IMR-90 (cell line): ENCODE data around the gene FER. TPM values are rescaled to one million over a fixed set of nuclear protein-coding genes. Genes with fewer than 3 reads are reported as not detected.

ENCODE experiments used
- ATAC-seq: fragments of 200-7000 bp; cut with Tn5 transposase; 2 replicates; pipeline ENCODE4 v1.9.1; 2020; ENCODE audit warnings: low read depth, mild to moderate bottlenecking, moderate library complexity
- BruUV-seq: library from RNA; stranded (reverse); fragments of 400-500 nt; replicated peaks from 2 replicates; lab custom pipeline; 2021; lab: Mats Ljungman, UMichigan
- CTCF ChIA-PET: fragments of 300-600 bp; formaldehyde crosslinking; extraction: SDS; loops from one replicate; lab custom pipeline; 2021; ENCODE audit warnings: antibody characterized with exemption; lab: Yijun Ruan, JAX
- POLR2A ChIA-PET: fragments of 300-600 bp; sonication (Branson Sonifier 250); formaldehyde crosslinking; loops from one replicate; lab custom pipeline; 2022; ENCODE audit warnings: antibody characterized with exemption; ENCODE audit not compliant: unreplicated experiment; lab: Charles Lee
- DNase-seq: peaks from one replicate; pipeline ENCODE4 v3.0.0; 2013
- H2AFZ ChIP-seq: replicated peaks from 2 replicates; pipeline ENCODE3; 2013; ENCODE audit warnings: low read length, mild to moderate bottlenecking; ENCODE audit not compliant: poor library complexity
- H2AK5ac ChIP-seq: 2 replicates; pipeline ENCODE4 v1.6.1; 2013; ENCODE audit warnings: low read depth, low read length, inconsistent platforms
- H2AK9ac ChIP-seq: replicated peaks from 2 replicates; pipeline ENCODE3; 2013; ENCODE audit warnings: mild to moderate bottlenecking, low read depth, low read length, moderate library complexity; ENCODE audit not compliant: poor library complexity
- H2BK120ac ChIP-seq: 2 replicates; pipeline ENCODE4 v1.6.1; 2013; ENCODE audit warnings: low read depth, low read length, inconsistent platforms
- H2BK15ac ChIP-seq: 3 replicates; pipeline ENCODE4 v1.6.1; 2013; ENCODE audit warnings: low read depth, low read length, inconsistent platforms
- H2BK20ac ChIP-seq: 2 replicates; pipeline ENCODE4 v1.6.1; 2013; ENCODE audit warnings: low read depth, mild to moderate bottlenecking, inconsistent platforms, low read length, moderate library complexity
- H2BK5ac ChIP-seq: 2 replicates; pipeline ENCODE4 v1.6.1; 2013; ENCODE audit warnings: mild to moderate bottlenecking, low read depth, low read length, inconsistent platforms; ENCODE audit not compliant: poor library complexity, severe bottlenecking
- H3K14ac ChIP-seq: replicated peaks from 2 replicates; pipeline ENCODE4 v1.6.1; 2013; ENCODE audit warnings: low read depth, low read length, inconsistent platforms
- H3K18ac ChIP-seq: 2 replicates; pipeline ENCODE4 v1.6.1; 2013; ENCODE audit warnings: low read depth, low read length, control low read depth
- H3K23ac ChIP-seq: 2 replicates; pipeline ENCODE4 v1.6.1; 2013; ENCODE audit warnings: low read depth, low read length, inconsistent platforms
- H3K27ac ChIP-seq: 2 replicates; pipeline ENCODE4 v1.5.1; 2013; ENCODE audit warnings: mild to moderate bottlenecking, control low read depth, low read length; ENCODE audit not compliant: insufficient read depth
- H3K27me3 ChIP-seq: 2 replicates; pipeline ENCODE4 v1.6.1; 2013; ENCODE audit warnings: low read length; ENCODE audit not compliant: control insufficient read depth, insufficient read depth
- H3K36me3 ChIP-seq: 2 replicates; pipeline ENCODE4 v1.6.1; 2013; ENCODE audit warnings: low read length, mixed read lengths; ENCODE audit not compliant: control insufficient read depth, insufficient read depth
- H3K4ac ChIP-seq: 2 replicates; pipeline ENCODE4 v1.6.1; 2013; ENCODE audit warnings: low read depth, low read length, inconsistent platforms
- H3K4me1 ChIP-seq: 2 replicates; pipeline ENCODE4 v1.6.1; 2013; ENCODE audit warnings: low read length, mixed read lengths; ENCODE audit not compliant: control insufficient read depth, insufficient read depth
- H3K4me2 ChIP-seq: 2 replicates; pipeline ENCODE4 v1.6.1; 2013; ENCODE audit warnings: low read depth, mild to moderate bottlenecking, control low read depth, low read length, moderate library complexity
- H3K4me3 ChIP-seq: 2 replicates; pipeline ENCODE4 v1.5.1; 2013; ENCODE audit warnings: low read depth, mild to moderate bottlenecking, control low read depth, low read length, moderate library complexity; ENCODE audit not compliant: insufficient read depth
- H3K56ac ChIP-seq: 2 replicates; pipeline ENCODE4 v1.6.1; 2013; ENCODE audit warnings: low read length, inconsistent platforms; ENCODE audit not compliant: insufficient read depth; ENCODE audit errors: extremely low read depth
- H3K79me1 ChIP-seq, 2 experiments: 2 replicates each; pipeline ENCODE4 v1.6.1; 2013; ENCODE audit warnings: low read length in 2 of 2, inconsistent platforms in 1 of 2, low read depth in 1 of 2
- H3K9ac ChIP-seq: 2 replicates; pipeline ENCODE4 v1.6.1; 2013; ENCODE audit warnings: low read depth, low read length, control low read depth
- H3K9me1 ChIP-seq: 2 replicates; pipeline ENCODE4 v1.6.1; 2013; ENCODE audit warnings: low read length, inconsistent platforms; ENCODE audit not compliant: insufficient read depth
- H3K9me3 ChIP-seq: 2 replicates; pipeline ENCODE4 v1.6.1; 2013; ENCODE audit warnings: low read length; ENCODE audit not compliant: control insufficient read depth, insufficient read depth
- H4K20me1 ChIP-seq: 2 replicates; pipeline ENCODE4 v1.6.1; 2013; ENCODE audit warnings: low read length, inconsistent platforms; ENCODE audit not compliant: insufficient read depth
- H4K5ac ChIP-seq: 2 replicates; pipeline ENCODE4 v1.6.1; 2013; ENCODE audit warnings: mild to moderate bottlenecking, low read depth, low read length, control low read depth
- H4K8ac ChIP-seq, 2 experiments: 2 replicates each; pipeline ENCODE4 v1.6.1; 2013; ENCODE audit warnings: low read depth in 2 of 2, low read length in 2 of 2, control low read depth in 1 of 2, inconsistent platforms in 1 of 2
- H4K91ac ChIP-seq: 2 replicates; pipeline ENCODE4 v1.6.1; 2013; ENCODE audit warnings: low read depth, low read length, inconsistent platforms; ENCODE audit not compliant: insufficient read depth
- BHLHE40 ChIP-seq: fragments of 150-350 bp; IDR thresholded peaks from 2 replicates; pipeline ENCODE4 v1.6.1; 2016; ENCODE audit warnings: mild to moderate bottlenecking, low read depth, low read length
- CEBPB ChIP-seq: IDR thresholded peaks from 2 replicates; pipeline ENCODE4 v1.6.1; 2012; ENCODE audit warnings: low read depth, low read length, improper control_type of control experiment
- FOS ChIP-seq: fragments of 150-350 bp; IDR thresholded peaks from 2 replicates; pipeline ENCODE4 v1.6.1; 2016; ENCODE audit warnings: low read depth, low read length
- MAZ ChIP-seq: IDR thresholded peaks from 2 replicates; pipeline ENCODE4 v1.6.1; 2012; ENCODE audit warnings: low read depth, mild to moderate bottlenecking, low read length, improper control_type of control experiment, moderate library complexity, borderline replicate concordance
- MXI1 ChIP-seq: IDR thresholded peaks from 2 replicates; pipeline ENCODE4 v1.6.1; 2012; ENCODE audit warnings: low read depth, mild to moderate bottlenecking, low read length, moderate library complexity, borderline replicate concordance
- NFE2L2 ChIP-seq: fragments of 150-350 bp; IDR thresholded peaks from 2 replicates; pipeline ENCODE4 v1.6.1; 2016; ENCODE audit warnings: low read depth, mild to moderate bottlenecking, low read length
- dilution Hi-C: fragments of 300-500 bp; cut with HindIII; formaldehyde crosslinking; loops from one replicate; pipeline ENCODE4 v1.14.3; 2018; ENCODE audit warnings: low sequenced_read_pairs; ENCODE audit not compliant: unreplicated experiment
- in situ Hi-C: fragments of 300-500 bp; cut with MboI; formaldehyde crosslinking; loops from 3 replicates; pipeline ENCODE4 v1.14.3; 2019; ENCODE audit warnings: low sequenced_read_pairs, inconsistent platforms, mixed read lengths
- intact Hi-C: fragments of 100-400 bp; cut with micrococcal nuclease; formaldehyde crosslinking; loops from 2 replicates; pipeline ENCODE4 v1.10.0; 2022
- polyA plus RNA-seq, 3 experiments: library from polyadenylated mRNA; depleted of rRNA; stranded (reverse); fragments of >200 nt; gene quantifications; 2 replicates each; pipeline ENCODE4 v1.2.3, GENCODE V29; 2012; ENCODE audit warnings: low replicate concordance in 1 of 3
- total RNA-seq: library from RNA; depleted of rRNA; stranded (reverse); fragments of >200 nt; gene quantifications from 2 replicates; pipeline ENCODE4 v1.2.3, GENCODE V29; 2012
- TF ChIP-seq, protein P1 (sequence below): fragments of 150-350 bp; IDR thresholded peaks from 2 replicates; pipeline ENCODE4 v1.6.1; 2017; ENCODE audit warnings: mild to moderate bottlenecking, antibody characterized with exemption, low read length, low read depth
- TF ChIP-seq, protein P2 (sequence below): conservative IDR thresholded peaks from 2 replicates; pipeline ENCODE4 v1.5.1; 2012; ENCODE audit warnings: mild to moderate bottlenecking, low read depth, low read length, improper control_type of control experiment

Gene FER
- total and polyA plus RNA-seq, 2 of the 4 experiments (the other 2 are of a cell fraction): 3.5 to 32.4 TPM

DNA sequence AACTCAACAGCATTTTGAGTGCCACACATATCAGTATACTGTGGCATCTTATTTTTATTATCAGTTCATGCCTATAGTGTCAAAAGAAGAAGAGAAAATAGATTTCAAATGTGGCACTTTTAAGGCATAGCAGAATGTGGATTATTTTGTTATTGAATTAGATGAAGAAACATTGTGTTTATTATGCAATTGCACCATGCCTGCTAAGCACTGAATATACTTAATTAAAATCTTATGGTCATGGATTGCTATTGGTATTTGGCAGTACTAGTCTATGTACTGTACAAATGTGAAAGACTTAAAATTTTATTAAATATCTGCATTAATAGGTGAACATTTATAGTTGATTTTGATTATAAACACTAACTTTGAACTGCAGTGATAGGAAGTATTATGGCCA lies 128.8 kb downstream of the FER start:
- Histone ChIP-seq H3K23ac (no peak overlapping the region), H3K9me3 (no peaks in the 10 kb centered on the region), H4K8ac (no peak overlapping the region), H3K27me3 (no peaks in the 10 kb centered on the region), H4K91ac (no peak overlapping the region), H3K56ac (no peak overlapping the region), H3K9ac (no peak overlapping the region), H2BK15ac (no peak overlapping the region), H4K20me1 (no peaks in the 10 kb centered on the region), H3K9me1 (no peaks in the 10 kb centered on the region), H3K36me3 (0 out of 2 replicates have a peak, but pooled peaks cover 2% of the 10 kb centered on the region), H2AK9ac (no peak overlapping the region), H3K27ac (no peak overlapping the region), H2AFZ (no peak overlapping the region), H3K79me1 (no peaks in the 10 kb centered on the region; a peak in 1 of 4 replicates), H2AK5ac (no peak overlapping the region), H3K4me1 (no peaks in the 10 kb centered on the region), H4K5ac (no peak overlapping the region), H3K4me3 (no peak overlapping the region), H3K4ac (no peak overlapping the region), H3K18ac (no peak overlapping the region), H3K4me2 (no peak overlapping the region), H2BK20ac (no peak overlapping the region), H2BK120ac (no peak overlapping the region), H2BK5ac (no peak overlapping the region), H3K14ac (no peak overlapping the region)
- intact Hi-C loops: no loop called here
- no TSS peak for BruUV-seq
- in situ Hi-C loops: no loop called here
- dilution Hi-C loops: no loop called here
- TF ChIP-seq NFE2L2 (no peak), BHLHE40 (no peak), MAZ (no peak), CEBPB (no peak), MXI1 (no peak), FOS (no peak)
- TF ChIP-seq, protein P1, sequence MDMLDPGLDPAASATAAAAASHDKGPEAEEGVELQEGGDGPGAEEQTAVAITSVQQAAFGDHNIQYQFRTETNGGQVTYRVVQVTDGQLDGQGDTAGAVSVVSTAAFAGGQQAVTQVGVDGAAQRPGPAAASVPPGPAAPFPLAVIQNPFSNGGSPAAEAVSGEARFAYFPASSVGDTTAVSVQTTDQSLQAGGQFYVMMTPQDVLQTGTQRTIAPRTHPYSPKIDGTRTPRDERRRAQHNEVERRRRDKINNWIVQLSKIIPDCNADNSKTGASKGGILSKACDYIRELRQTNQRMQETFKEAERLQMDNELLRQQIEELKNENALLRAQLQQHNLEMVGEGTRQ: no peak
- TF ChIP-seq, protein P2, sequence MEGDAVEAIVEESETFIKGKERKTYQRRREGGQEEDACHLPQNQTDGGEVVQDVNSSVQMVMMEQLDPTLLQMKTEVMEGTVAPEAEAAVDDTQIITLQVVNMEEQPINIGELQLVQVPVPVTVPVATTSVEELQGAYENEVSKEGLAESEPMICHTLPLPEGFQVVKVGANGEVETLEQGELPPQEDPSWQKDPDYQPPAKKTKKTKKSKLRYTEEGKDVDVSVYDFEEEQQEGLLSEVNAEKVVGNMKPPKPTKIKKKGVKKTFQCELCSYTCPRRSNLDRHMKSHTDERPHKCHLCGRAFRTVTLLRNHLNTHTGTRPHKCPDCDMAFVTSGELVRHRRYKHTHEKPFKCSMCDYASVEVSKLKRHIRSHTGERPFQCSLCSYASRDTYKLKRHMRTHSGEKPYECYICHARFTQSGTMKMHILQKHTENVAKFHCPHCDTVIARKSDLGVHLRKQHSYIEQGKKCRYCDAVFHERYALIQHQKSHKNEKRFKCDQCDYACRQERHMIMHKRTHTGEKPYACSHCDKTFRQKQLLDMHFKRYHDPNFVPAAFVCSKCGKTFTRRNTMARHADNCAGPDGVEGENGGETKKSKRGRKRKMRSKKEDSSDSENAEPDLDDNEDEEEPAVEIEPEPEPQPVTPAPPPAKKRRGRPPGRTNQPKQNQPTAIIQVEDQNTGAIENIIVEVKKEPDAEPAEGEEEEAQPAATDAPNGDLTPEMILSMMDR: no peak
- ATAC-seq (no peak), DNase-seq (no peak)
- ChIA-PET CTCF (no interaction called here), POLR2A (no interaction called here)
